Measurements from ENCODE around the gene FXYD6. TPM values are rescaled to one million over a fixed set of nuclear protein-coding genes. Genes with fewer than 3 reads are reported as not detected.

The FXYD6 gene
- total and polyA plus RNA-seq, 9 of the 15 experiments (the other 6 are each of a cell fraction or from before 2014, with no cell fraction given): 0.07 to 0.35 TPM; not detected in 7

- in situ Hi-C loops (cut with MboI): no loop called here
- no peaks in the 10 kb centered on the region for H3K36me3 ChIP-seq (ENCODE audit: control insufficient read depth, insufficient read depth, low read length)
- H3K27me3 ChIP-seq (ENCODE audit: control insufficient read depth in 2 of 2, insufficient read depth in 2 of 2, low read length in 2 of 2): peaks cover 7 to 15% of the 10 kb centered on the region in 2 experiments; a peak in 2 of 5 replicates
- CTCF ChIA-PET (ENCODE audit: low intra/inter-chr PET ratio): no interaction called here
- no peaks in the 10 kb centered on the region for H3K4me1 ChIP-seq (replicated peaks in 1 of 2; ENCODE audit: control insufficient read depth in 2 of 2, insufficient read depth in 2 of 2, low read length in 2 of 2)
- H3K79me2 ChIP-seq (ENCODE audit: control insufficient read depth, insufficient read depth, low read length): no peaks in the 10 kb centered on the region
- H4K20me1 ChIP-seq (replicated peaks; ENCODE audit: control insufficient read depth, insufficient read depth, low read length): no peaks in the 10 kb centered on the region; the same call in 1 of the 2 replicates
- no peak overlapping the region for H3K9ac ChIP-seq (ENCODE audit: insufficient read depth in 1 of 2, low read depth in 2 of 2, low read length in 2 of 2)
- no peak overlapping the region for H2AFZ ChIP-seq (ENCODE audit: low read depth, low read length)
- no peak overlapping the region for H3K4me3 ChIP-seq
- ATAC-seq: no peak; the same call in 2 of the 3 replicates
- no peak for FAIRE-seq
- no TSS peak for BruUV-seq (replicated peaks)
- H3K9me3 ChIP-seq (replicated peaks; ENCODE audit: control insufficient read depth, insufficient read depth, low read depth, low read length): no peaks in the 10 kb centered on the region
- POLR2A ChIA-PET: interaction anchor here (0.9 to 1.5 kb wide), 2 partner anchors 8 to 13 kb away, joined by 3 to 4 read pairs; no protein-coding TSS in a partner anchor
- no peak overlapping the region for H3K27ac ChIP-seq (ENCODE audit: extremely low read depth, low read depth, low read length)
- DNase-seq (ENCODE audit: extremely low read depth in 1 of 4, low spot score in 3 of 4): no peak
- 0% methylated on average over 2 of the region's 2 CpGs for WGBS (ENCODE audit: insufficient coverage, low coverage, missing lambda C conversion rate)
- no peaks in the 10 kb centered on the region for H3K9me1 ChIP-seq (ENCODE audit: control insufficient read depth, insufficient read depth, low read length)
- H3K4me2 ChIP-seq (ENCODE audit: insufficient read depth, low read length): no peak overlapping the region
- TF ChIP-seq TEAD4 (IDR thresholded peaks at IDR 0.05; ENCODE audit: low read length) (no peak), TEAD4 (CRISPR knock-in tag; IDR thresholded peaks at IDR 0.05; ENCODE audit: borderline replicate concordance) (no peak), UBTF (IDR thresholded peaks at IDR 0.05; ENCODE audit: borderline replicate concordance in 1 of 2, low read depth in 2 of 2, low read length in 2 of 2) (no peak), ZNF445 (CRISPR knock-in tag; IDR thresholded peaks at IDR 0.05; ENCODE audit: low read depth) (no peak), JUNB (CRISPR knock-in tag; conservative IDR thresholded peaks at IDR 0.05) (no peak), NELFE (IDR thresholded peaks at IDR 0.05; ENCODE audit: insufficient read depth, insufficient read length) (no peak), IFI16 (CRISPR knock-in tag; IDR thresholded peaks at IDR 0.05) (no peak), HMGXB4 (CRISPR knock-in tag; IDR thresholded peaks at IDR 0.05) (no peak), HCFC1 (IDR thresholded peaks at IDR 0.05; ENCODE audit: low read depth, low read length) (no peak), SAFB (IDR thresholded peaks at IDR 0.05; ENCODE audit: borderline replicate concordance, low read depth, low read length) (no peak), SRSF3 (IDR thresholded peaks at IDR 0.05; ENCODE audit: insufficient read depth, low read length) (no peak), HDAC6 (IDR thresholded peaks at IDR 0.05; ENCODE audit: low read depth, low read length) (no peak), ARNT (IDR thresholded peaks at IDR 0.05) (no peak), ETV1 (tag; conservative IDR thresholded peaks at IDR 0.05; ENCODE audit: low read depth) (no peak), BRCA1 (IDR thresholded peaks at IDR 0.05) (no peak), BRCA1 (CRISPR knock-in tag; IDR thresholded peaks at IDR 0.05) (no peak), ZEB2 (IDR thresholded peaks at IDR 0.05) (no peak), PURB (CRISPR knock-in tag; IDR thresholded peaks at IDR 0.05; ENCODE audit: low read depth) (no peak), E4F1 (CRISPR knock-in tag; IDR thresholded peaks at IDR 0.05; ENCODE audit: borderline replicate concordance) (no peak)
- intact Hi-C loops (cut with micrococcal nuclease): no loop called here
These were observed 14.9 kb upstream of the FXYD6 start for GRCh38 chr11:117891362-117891761.

Data from K562 (cell line).